HuH-7 (cell line): ENCODE data around the gene SLC6A18.
A peak's percentile ranks its signal among the peaks of the same experiment; 100 is the strongest.
"Not testable (repeated sequence)": the region's sequence is repeated elsewhere in the genome, so short reads cannot be mapped to it uniquely, and the experiment has no call there.

Source experiments
- DNase-seq: peaks from one replicate; pipeline ENCODE4 v3.0.0; 2011; ENCODE audit warnings: low spot score

Gene SLC6A18

GRCh38 chr5:1215320-1216096 is 9.7 kb upstream of the SLC6A18 start:
- DNase-seq = no peak

- no peak for DNase-seq
Observed at GRCh38 chr5:1216211-1216917, 8.8 kb upstream of the SLC6A18 start.

- no peak for DNase-seq
Observed at GRCh38 chr5:1216918-1217295, 8.3 kb upstream of the SLC6A18 start.

- DNase-seq = no peak
Observed at GRCh38 chr5:1217596-1218206, 7.5 kb upstream of the SLC6A18 start.

GRCh38 chr5:1218351-1219080 is 6.7 kb upstream of the SLC6A18 start:
- DNase-seq = no peak

GRCh38 chr5:1219098-1219767 is 5.9 kb upstream of the SLC6A18 start:
- DNase-seq = no peak

- DNase-seq = no peak
Observed at GRCh38 chr5:1219768-1220100, 5.4 kb upstream of the SLC6A18 start.

- DNase-seq = no peak
Observed at GRCh38 chr5:1220351-1220750, 4.8 kb upstream of the SLC6A18 start.

- DNase-seq = no peak
Observed at GRCh38 chr5:1220831-1221230, 4.3 kb upstream of the SLC6A18 start.

GRCh38 chr5:1221721-1222120 is 3.5 kb upstream of the SLC6A18 start:
- no peak for DNase-seq

GRCh38 chr5:1222147-1222546 is 3.0 kb upstream of the SLC6A18 start:
- DNase-seq = no peak

GRCh38 chr5:1222621-1223277 is 2.4 kb upstream of the SLC6A18 start:
- no peak for DNase-seq

- no peak for DNase-seq
Observed at GRCh38 chr5:1223278-1223670, 1.9 kb upstream of the SLC6A18 start.

- no peak for DNase-seq
Observed at GRCh38 chr5:1224631-1225030, 550 bp upstream of the SLC6A18 start.

GRCh38 chr5:1226231-1226630 is 1.1 kb downstream of the SLC6A18 start:
- no peak for DNase-seq

GRCh38 chr5:1226839-1227581 is 1.8 kb downstream of the SLC6A18 start:
- no peak for DNase-seq

- peak; percentile 44 for DNase-seq
Observed at GRCh38 chr5:1227667-1228066, 2.5 kb downstream of the SLC6A18 start.

GRCh38 chr5:1228120-1228519 is 2.9 kb downstream of the SLC6A18 start:
- DNase-seq = no peak

GRCh38 chr5:1229023-1229422 is 3.8 kb downstream of the SLC6A18 start:
- DNase-seq = not testable (repeated sequence)

- DNase-seq = no peak
Observed at GRCh38 chr5:1229822-1230221, 4.6 kb downstream of the SLC6A18 start.

GRCh38 chr5:1230551-1230950 is 5.4 kb downstream of the SLC6A18 start:
- no peak for DNase-seq
